Mammary epithelial cell (primary cell): Measurements from ENCODE around the gene ESRRG.

ENCODE experiments used
- EZH2 ChIP-seq: IDR thresholded peaks from 2 replicates; pipeline ENCODE4 v1.6.1; 2012; ENCODE audit warnings: low read length, inconsistent platforms, borderline replicate concordance
- TF ChIP-seq, protein P1 (sequence below), 2 donors: IDR thresholded peaks in 1 of 2; conservative IDR thresholded peaks in 1 of 2; 2 replicates each; pipeline ENCODE4 v1.5.1; 2011 to 2012; ENCODE audit warnings: inconsistent platforms in 2 of 2, low read length in 2 of 2, mild to moderate bottlenecking in 2 of 2, control low read depth in 1 of 2, low read depth in 1 of 2; ENCODE audit not compliant: insufficient read depth in 1 of 2; ENCODE audit errors: extremely low read depth in 1 of 2

DNA sequence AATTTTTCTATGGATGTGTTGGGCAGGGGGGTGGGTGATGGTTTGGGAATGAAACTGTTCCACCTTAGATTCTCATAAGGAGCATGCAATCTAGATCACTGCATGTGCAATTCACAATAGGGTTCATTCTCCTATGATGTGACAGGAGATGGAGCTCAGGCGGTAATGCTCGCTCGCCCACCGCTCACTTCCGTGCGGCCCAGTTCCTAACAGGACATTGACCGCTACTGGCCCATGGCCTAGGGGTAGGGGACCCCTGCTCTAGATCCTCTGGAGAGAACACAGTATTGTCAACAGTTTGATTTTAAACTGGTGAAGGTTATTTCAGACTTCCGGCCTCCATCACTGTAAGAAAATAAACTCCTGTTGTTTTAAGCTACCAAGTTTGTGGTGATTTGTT, 245.0 kb downstream of the ESRRG start:
- TF ChIP-seq, protein P1, sequence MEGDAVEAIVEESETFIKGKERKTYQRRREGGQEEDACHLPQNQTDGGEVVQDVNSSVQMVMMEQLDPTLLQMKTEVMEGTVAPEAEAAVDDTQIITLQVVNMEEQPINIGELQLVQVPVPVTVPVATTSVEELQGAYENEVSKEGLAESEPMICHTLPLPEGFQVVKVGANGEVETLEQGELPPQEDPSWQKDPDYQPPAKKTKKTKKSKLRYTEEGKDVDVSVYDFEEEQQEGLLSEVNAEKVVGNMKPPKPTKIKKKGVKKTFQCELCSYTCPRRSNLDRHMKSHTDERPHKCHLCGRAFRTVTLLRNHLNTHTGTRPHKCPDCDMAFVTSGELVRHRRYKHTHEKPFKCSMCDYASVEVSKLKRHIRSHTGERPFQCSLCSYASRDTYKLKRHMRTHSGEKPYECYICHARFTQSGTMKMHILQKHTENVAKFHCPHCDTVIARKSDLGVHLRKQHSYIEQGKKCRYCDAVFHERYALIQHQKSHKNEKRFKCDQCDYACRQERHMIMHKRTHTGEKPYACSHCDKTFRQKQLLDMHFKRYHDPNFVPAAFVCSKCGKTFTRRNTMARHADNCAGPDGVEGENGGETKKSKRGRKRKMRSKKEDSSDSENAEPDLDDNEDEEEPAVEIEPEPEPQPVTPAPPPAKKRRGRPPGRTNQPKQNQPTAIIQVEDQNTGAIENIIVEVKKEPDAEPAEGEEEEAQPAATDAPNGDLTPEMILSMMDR (conservative IDR thresholded peaks at IDR 0.05 in 1 of 2, IDR thresholded peaks at IDR 0.05 in 1 of 2; ENCODE audit: extremely low read depth in 1 of 2, insufficient read depth in 1 of 2, low read depth in 1 of 2, low read length in 2 of 2) = no peak
- no peak for TF ChIP-seq EZH2
